ENCODE data around the gene FASTKD2.

- no peak for TF ChIP-seq EZH2 (IDR thresholded peaks at IDR 0.05; ENCODE audit: borderline replicate concordance, low read depth, low read length, severe bottlenecking)
- TF ChIP-seq CTCF (IDR thresholded peaks at IDR 0.05; ENCODE audit: borderline replicate concordance, extremely low read depth, low read length, poor library complexity, severe bottlenecking), result no peak
Measured at GRCh38 chr2:206790311-206790935, 25.0 kb downstream of the FASTKD2 start.
